H1 (cell line): ENCODE data around the gene FCER2.

ENCODE experiments used
- CEBPB ChIP-seq: IDR thresholded peaks from 2 replicates; pipeline ENCODE4 v1.6.1; 2012; ENCODE audit warnings: low read depth, low read length
- EP300 ChIP-seq, 2 experiments: IDR thresholded peaks; 1 replicate in 1 of 2; 2 replicates in 1 of 2; pipeline ENCODE4 v1.6.1; 2011 to 2012; ENCODE audit warnings: low read depth in 2 of 2, low read length in 2 of 2, mild to moderate bottlenecking in 2 of 2, borderline replicate concordance in 1 of 2, inconsistent platforms in 1 of 2, moderate library complexity in 1 of 2
- EZH2 ChIP-seq: fragments of 200-600 bp; sonication (generic); IDR thresholded peaks from 2 replicates; pipeline ENCODE4 v1.7.1; 2012; ENCODE audit warnings: low read depth, mild to moderate bottlenecking, moderate library complexity, low read length, inconsistent platforms; ENCODE audit not compliant: severe bottlenecking
- FOSL1 ChIP-seq: IDR thresholded peaks from 2 replicates; pipeline ENCODE4 v1.6.1; 2011; ENCODE audit warnings: mild to moderate bottlenecking, low read depth, low read length, moderate library complexity; ENCODE audit not compliant: insufficient read depth
- GABPA ChIP-seq: IDR thresholded peaks from 2 replicates; pipeline ENCODE4 v1.6.1; 2011; ENCODE audit warnings: mild to moderate bottlenecking, low read length, moderate library complexity, borderline replicate concordance; ENCODE audit not compliant: insufficient read depth
- JUN ChIP-seq: IDR thresholded peaks from 2 replicates; pipeline ENCODE4 v1.6.1; 2011; ENCODE audit warnings: low read depth, mild to moderate bottlenecking, improper control_type of control experiment, low read length
- JUND ChIP-seq: IDR thresholded peaks from 2 replicates; pipeline ENCODE4 v1.6.1; 2011; ENCODE audit warnings: mild to moderate bottlenecking, improper control_type of control experiment, low read length
- KDM1A ChIP-seq: fragments of 200-600, 300-600 bp; sonication (generic); IDR thresholded peaks from 2 replicates; pipeline ENCODE4 v1.7.1; 2016; ENCODE audit warnings: mild to moderate bottlenecking, low read length, borderline replicate concordance
- POLR2A ChIP-seq, 2 experiments: IDR thresholded peaks; 1 replicate in 1 of 2; 2 replicates in 1 of 2; pipeline ENCODE4 v1.6.1; 2011; ENCODE audit warnings: low read depth in 2 of 2, low read length in 2 of 2, mild to moderate bottlenecking in 2 of 2; ENCODE audit errors: control extremely low read depth in 1 of 2
- POLR2AphosphoS5 ChIP-seq: IDR thresholded peaks from 2 replicates; pipeline ENCODE4 v1.6.1; 2011; ENCODE audit warnings: low read depth, low read length
- SAP30 ChIP-seq: fragments of 300-600 bp; sonication (generic); IDR thresholded peaks from 2 replicates; pipeline ENCODE4 v1.7.1; 2012; ENCODE audit warnings: low read length, moderate library complexity, mild to moderate bottlenecking, inconsistent platforms; ENCODE audit not compliant: insufficient read depth, insufficient replicate concordance
- SUZ12 ChIP-seq: fragments of 200-600 bp; sonication (generic); IDR thresholded peaks from 2 replicates; pipeline ENCODE4 v1.6.1; 2012; ENCODE audit warnings: mild to moderate bottlenecking, inconsistent platforms, low read length, moderate library complexity, mixed read lengths
- YY1 ChIP-seq: IDR thresholded peaks from 2 replicates; pipeline ENCODE4 v1.6.1; 2011; ENCODE audit warnings: low read depth, mild to moderate bottlenecking, low read length
- TF ChIP-seq, protein P1 (sequence below), 3 experiments: IDR thresholded peaks; 1 replicate in 2 of 3; 2 replicates in 1 of 3; pipeline versions ENCODE4 v1.5.1 to v1.6.1; 2011; ENCODE audit warnings: low read length in 3 of 3, mild to moderate bottlenecking in 3 of 3, inconsistent platforms in 2 of 3, low read depth in 1 of 3, moderate library complexity in 1 of 3; ENCODE audit not compliant: insufficient read depth in 1 of 3; ENCODE audit errors: control extremely low read depth in 1 of 3

DNA sequence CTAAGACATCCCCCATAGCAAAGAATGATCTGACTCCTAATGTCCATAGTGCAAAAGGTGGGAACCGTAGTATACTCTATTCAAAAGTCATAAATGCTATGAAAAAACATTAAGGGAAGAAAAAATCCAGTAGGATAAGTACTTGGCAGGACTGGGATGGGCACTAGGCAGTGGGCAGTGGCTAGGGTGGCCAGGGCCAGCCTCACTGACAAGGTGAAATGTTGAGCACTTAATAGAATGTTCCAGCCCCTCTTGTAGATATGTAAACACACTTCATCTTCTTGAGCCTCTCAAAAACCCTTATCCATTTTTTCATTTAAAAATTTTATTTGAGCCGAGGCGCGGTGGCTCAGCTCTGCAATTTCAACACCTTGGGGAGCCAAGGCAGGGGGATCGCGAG lies 31.4 kb upstream of the FCER2 start:
- TF ChIP-seq SAP30 (no peak), POLR2A (IDR thresholded peaks at IDR 0.05; ENCODE audit: control extremely low read depth in 1 of 2, low read depth in 2 of 2, low read length in 2 of 2) (no peak), EZH2 (no peak), JUND (no peak), GABPA (no peak), JUN (no peak), FOSL1 (no peak), CEBPB (no peak), YY1 (no peak), POLR2AphosphoS5 (no peak), EP300 (IDR thresholded peaks at IDR 0.05; ENCODE audit: borderline replicate concordance in 1 of 2, low read depth in 2 of 2, low read length in 2 of 2) (no peak), SUZ12 (no peak), KDM1A (no peak)
- TF ChIP-seq, protein P1, sequence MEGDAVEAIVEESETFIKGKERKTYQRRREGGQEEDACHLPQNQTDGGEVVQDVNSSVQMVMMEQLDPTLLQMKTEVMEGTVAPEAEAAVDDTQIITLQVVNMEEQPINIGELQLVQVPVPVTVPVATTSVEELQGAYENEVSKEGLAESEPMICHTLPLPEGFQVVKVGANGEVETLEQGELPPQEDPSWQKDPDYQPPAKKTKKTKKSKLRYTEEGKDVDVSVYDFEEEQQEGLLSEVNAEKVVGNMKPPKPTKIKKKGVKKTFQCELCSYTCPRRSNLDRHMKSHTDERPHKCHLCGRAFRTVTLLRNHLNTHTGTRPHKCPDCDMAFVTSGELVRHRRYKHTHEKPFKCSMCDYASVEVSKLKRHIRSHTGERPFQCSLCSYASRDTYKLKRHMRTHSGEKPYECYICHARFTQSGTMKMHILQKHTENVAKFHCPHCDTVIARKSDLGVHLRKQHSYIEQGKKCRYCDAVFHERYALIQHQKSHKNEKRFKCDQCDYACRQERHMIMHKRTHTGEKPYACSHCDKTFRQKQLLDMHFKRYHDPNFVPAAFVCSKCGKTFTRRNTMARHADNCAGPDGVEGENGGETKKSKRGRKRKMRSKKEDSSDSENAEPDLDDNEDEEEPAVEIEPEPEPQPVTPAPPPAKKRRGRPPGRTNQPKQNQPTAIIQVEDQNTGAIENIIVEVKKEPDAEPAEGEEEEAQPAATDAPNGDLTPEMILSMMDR (IDR thresholded peaks at IDR 0.05; ENCODE audit: control extremely low read depth in 1 of 3, insufficient read depth in 1 of 3, low read depth in 1 of 3, low read length in 3 of 3) = no peak
